ENCODE results near the gene SMIM31. TPM values are rescaled to one million over a fixed set of nuclear protein-coding genes. Genes with fewer than 3 reads are reported as not detected.

SMIM31 gene
- total RNA-seq, 3 donors from 2014 or later (not counting 1 experiment from before 2014, with no cell fraction given): not detected

DNA sequence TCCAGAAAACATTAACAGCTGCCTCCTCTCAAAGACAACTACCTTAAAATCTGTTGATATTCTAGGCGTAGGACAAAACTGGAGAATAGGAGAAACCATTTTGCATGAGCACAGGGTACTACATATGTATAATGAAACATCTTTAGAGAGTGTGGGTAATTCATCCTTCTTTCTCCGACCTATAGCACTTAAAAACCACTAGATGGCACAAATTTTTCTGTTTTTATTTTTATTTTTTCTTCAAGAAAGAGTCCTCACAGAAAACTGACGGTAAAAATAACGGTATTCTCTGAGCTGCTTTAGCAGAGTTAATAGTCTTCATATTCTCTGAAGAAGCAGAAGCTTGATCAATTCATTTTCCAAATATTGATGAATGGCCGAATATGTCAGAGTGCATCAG, 14.6 kb downstream of the SMIM31 start:
- H3K9me3 Mint-ChIP-seq: no peaks in the 10 kb centered on the region
- ATAC-seq: no peak
- WGBS (ENCODE audit: insufficient coverage): 43% methylated on average over 4 of the region's 5 CpGs
- no peak for DNase-seq
- Histone ChIP-seq H3K4me1 (ENCODE audit: control insufficient read depth, insufficient read depth, low read length) (no peaks in the 10 kb centered on the region), H3K4me3 (ENCODE audit: low read length) (no peak overlapping the region), H3K27ac (ENCODE audit: low read length) (no peak overlapping the region), H3K27me3 (ENCODE audit: control insufficient read depth, insufficient read depth, low read length) (no peaks in the 10 kb centered on the region), H3K36me3 (ENCODE audit: control insufficient read depth, insufficient read depth, low read length) (no peaks in the 10 kb centered on the region), H3K9me3 (ENCODE audit: control insufficient read depth, insufficient read depth, low read length) (no peaks in the 10 kb centered on the region)
- TF ChIP-seq, protein P1, sequence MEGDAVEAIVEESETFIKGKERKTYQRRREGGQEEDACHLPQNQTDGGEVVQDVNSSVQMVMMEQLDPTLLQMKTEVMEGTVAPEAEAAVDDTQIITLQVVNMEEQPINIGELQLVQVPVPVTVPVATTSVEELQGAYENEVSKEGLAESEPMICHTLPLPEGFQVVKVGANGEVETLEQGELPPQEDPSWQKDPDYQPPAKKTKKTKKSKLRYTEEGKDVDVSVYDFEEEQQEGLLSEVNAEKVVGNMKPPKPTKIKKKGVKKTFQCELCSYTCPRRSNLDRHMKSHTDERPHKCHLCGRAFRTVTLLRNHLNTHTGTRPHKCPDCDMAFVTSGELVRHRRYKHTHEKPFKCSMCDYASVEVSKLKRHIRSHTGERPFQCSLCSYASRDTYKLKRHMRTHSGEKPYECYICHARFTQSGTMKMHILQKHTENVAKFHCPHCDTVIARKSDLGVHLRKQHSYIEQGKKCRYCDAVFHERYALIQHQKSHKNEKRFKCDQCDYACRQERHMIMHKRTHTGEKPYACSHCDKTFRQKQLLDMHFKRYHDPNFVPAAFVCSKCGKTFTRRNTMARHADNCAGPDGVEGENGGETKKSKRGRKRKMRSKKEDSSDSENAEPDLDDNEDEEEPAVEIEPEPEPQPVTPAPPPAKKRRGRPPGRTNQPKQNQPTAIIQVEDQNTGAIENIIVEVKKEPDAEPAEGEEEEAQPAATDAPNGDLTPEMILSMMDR (IDR thresholded peaks at IDR 0.05): peak; percentile 16
- intact Hi-C loops (cut with micrococcal nuclease): no loop called here
- no peaks in the 10 kb centered on the region for H3K36me3 Mint-ChIP-seq
- peaks cover 0 to 5% of the 10 kb centered on the region in 2 donors for H3K4me1 Mint-ChIP-seq
- no peak overlapping the region for H3K27ac Mint-ChIP-seq
- no peak overlapping the region for H3K4me3 Mint-ChIP-seq
- H3K27me3 Mint-ChIP-seq (ENCODE audit: low read depth in 2 of 2): peaks cover 11 to 14% of the 10 kb centered on the region in 2 donors

DNA sequence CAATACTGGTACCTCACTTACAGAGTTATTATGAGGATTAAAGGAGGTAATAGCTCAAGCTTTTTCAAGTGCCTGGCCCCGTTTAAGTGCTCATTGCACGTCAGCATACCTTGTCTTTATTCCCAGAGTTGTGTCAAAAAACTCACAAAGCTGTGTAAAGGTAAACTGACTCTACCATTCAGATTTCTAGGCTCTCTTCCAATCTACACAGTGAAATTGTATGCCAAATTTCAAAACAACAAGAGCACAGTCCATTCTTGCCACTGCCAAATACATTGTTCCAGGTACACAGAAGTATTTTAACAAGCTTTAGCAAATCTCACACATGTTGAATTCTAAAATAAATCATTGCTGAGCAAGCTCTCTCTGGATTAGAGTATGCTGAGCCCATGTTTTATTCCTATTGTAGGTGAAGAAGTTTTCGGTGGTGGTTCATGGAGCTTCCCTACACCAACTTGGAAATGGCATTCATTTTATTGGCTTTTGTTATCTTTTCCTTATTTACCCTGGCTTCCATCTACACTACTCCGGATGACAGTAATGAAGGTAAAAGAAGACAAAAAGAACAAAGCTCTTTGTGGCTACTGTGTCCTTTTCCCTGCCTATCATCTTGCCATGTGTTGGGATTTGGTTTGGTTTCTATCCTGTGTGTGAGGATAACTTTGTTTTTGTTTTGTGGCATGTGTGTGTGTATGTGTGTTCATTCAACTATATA, 16.2 kb downstream of the SMIM31 start:
- intact Hi-C loops (cut with micrococcal nuclease): no loop called here
- H3K9me3 ChIP-seq (ENCODE audit: control insufficient read depth, insufficient read depth, low read length): no peaks in the 10 kb centered on the region
- no peak overlapping the region for H3K4me3 ChIP-seq (ENCODE audit: low read length)
- H3K27me3 Mint-ChIP-seq (ENCODE audit: low read depth in 2 of 2): peaks cover 8 to 14% of the 10 kb centered on the region in 2 donors
- 84% methylated on average over 3 of the region's 4 CpGs for WGBS (ENCODE audit: insufficient coverage)
- no peaks in the 10 kb centered on the region for H3K36me3 Mint-ChIP-seq
- H3K27me3 ChIP-seq (ENCODE audit: control insufficient read depth, insufficient read depth, low read length): no peaks in the 10 kb centered on the region
- no peak overlapping the region for H3K27ac Mint-ChIP-seq
- no peak for DNase-seq
- ATAC-seq: no peak
- H3K4me1 Mint-ChIP-seq: peaks cover 0 to 5% of the 10 kb centered on the region in 2 donors
- no peaks in the 10 kb centered on the region for H3K36me3 ChIP-seq (ENCODE audit: control insufficient read depth, insufficient read depth, low read length)
- H3K27ac ChIP-seq (ENCODE audit: low read length): no peak overlapping the region
- TF ChIP-seq, protein P1 (IDR thresholded peaks at IDR 0.05): no peak
- H3K9me3 Mint-ChIP-seq: no peaks in the 10 kb centered on the region
- H3K4me1 ChIP-seq (ENCODE audit: control insufficient read depth, insufficient read depth, low read length): no peaks in the 10 kb centered on the region
- H3K4me3 Mint-ChIP-seq: no peak overlapping the region

DNA sequence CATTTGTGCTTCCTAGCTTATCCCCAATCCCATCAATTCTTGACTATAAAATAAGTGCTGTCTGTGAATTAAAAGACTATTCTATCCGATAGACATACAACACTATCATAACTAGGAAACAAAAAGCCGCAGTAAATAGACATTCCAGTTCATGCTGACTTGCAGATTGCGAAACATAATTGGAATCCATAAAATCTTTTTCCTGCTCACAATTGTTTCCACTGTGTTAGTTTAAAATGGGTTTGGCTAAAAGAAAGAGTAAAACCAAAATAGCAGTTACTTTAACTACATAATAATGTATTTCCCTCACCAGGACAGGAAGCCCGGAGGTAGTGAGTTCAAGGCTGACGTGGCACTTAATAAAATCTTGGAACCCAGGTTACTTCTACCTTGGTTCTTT, 17.2 kb downstream of the SMIM31 start:
- H3K27me3 ChIP-seq (ENCODE audit: control insufficient read depth, insufficient read depth, low read length): no peaks in the 10 kb centered on the region
- TF ChIP-seq, protein P1 (IDR thresholded peaks at IDR 0.05): no peak
- Mint-ChIP-seq H3K27ac (no peak overlapping the region), H3K27me3 (ENCODE audit: low read depth in 2 of 2) (peaks cover 7 to 14% of the 10 kb centered on the region in 2 donors), H3K9me3 (no peaks in the 10 kb centered on the region), H3K4me3 (no peak overlapping the region), H3K4me1 (peaks cover 0 to 5% of the 10 kb centered on the region in 2 donors), H3K36me3 (no peaks in the 10 kb centered on the region)
- H3K9me3 ChIP-seq (ENCODE audit: control insufficient read depth, insufficient read depth, low read length): no peaks in the 10 kb centered on the region
- H3K36me3 ChIP-seq (ENCODE audit: control insufficient read depth, insufficient read depth, low read length): no peaks in the 10 kb centered on the region
- H3K4me3 ChIP-seq (ENCODE audit: low read length): no peak overlapping the region
- 38% methylated on average over 2 of the region's 5 CpGs for WGBS (ENCODE audit: insufficient coverage)
- no peak for ATAC-seq
- no peak overlapping the region for H3K27ac ChIP-seq (ENCODE audit: low read length)
- intact Hi-C loops (cut with micrococcal nuclease): no loop called here
- DNase-seq: no peak
- no peaks in the 10 kb centered on the region for H3K4me1 ChIP-seq (ENCODE audit: control insufficient read depth, insufficient read depth, low read length)

DNA sequence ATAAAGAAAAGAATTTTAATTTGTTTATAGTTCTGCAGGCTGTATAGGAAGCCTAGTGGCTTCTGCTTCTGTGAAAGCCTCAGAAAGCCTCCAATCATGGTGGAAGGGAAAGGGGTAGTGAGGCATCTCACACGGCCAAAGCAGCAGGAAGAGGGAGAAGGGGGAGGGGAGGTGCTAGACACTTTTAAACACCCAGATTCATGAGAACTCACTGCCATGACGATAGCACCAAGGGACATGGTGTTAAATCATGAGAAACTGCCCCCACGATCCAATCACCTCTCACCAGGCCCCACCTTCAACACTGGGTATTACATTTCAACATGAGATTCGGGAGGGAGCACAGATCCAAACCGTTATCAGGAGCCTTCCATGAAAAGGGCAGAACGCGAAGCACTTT, 18.1 kb downstream of the SMIM31 start:
- Mint-ChIP-seq H3K27me3 (ENCODE audit: low read depth in 2 of 2) (peaks cover 7 to 14% of the 10 kb centered on the region in 2 donors), H3K36me3 (no peaks in the 10 kb centered on the region), H3K27ac (no peak overlapping the region), H3K4me1 (peaks cover 0 to 5% of the 10 kb centered on the region in 2 donors), H3K4me3 (no peak overlapping the region), H3K9me3 (no peaks in the 10 kb centered on the region)
- DNase-seq: no peak
- no peak overlapping the region for H3K4me3 ChIP-seq (ENCODE audit: low read length)
- no peak overlapping the region for H3K27ac ChIP-seq (ENCODE audit: low read length)
- no peaks in the 10 kb centered on the region for H3K9me3 ChIP-seq (ENCODE audit: control insufficient read depth, insufficient read depth, low read length)
- no peaks in the 10 kb centered on the region for H3K4me1 ChIP-seq (ENCODE audit: control insufficient read depth, insufficient read depth, low read length)
- no peaks in the 10 kb centered on the region for H3K36me3 ChIP-seq (ENCODE audit: control insufficient read depth, insufficient read depth, low read length)
- WGBS (ENCODE audit: insufficient coverage): 83% methylated on average over 7 of the region's 7 CpGs
- intact Hi-C loops (cut with micrococcal nuclease): no loop called here
- TF ChIP-seq, protein P1 (IDR thresholded peaks at IDR 0.05): no peak
- no peaks in the 10 kb centered on the region for H3K27me3 ChIP-seq (ENCODE audit: control insufficient read depth, insufficient read depth, low read length)
- no peak for ATAC-seq
